Testis (tissue), 3 donors: ENCODE measurements around the gene ZNF367. TPM values are rescaled to one million over a fixed set of nuclear protein-coding genes. Genes with fewer than 3 reads are reported as not detected.

Experiments used
- DNase-seq: peaks from one replicate; pipeline ENCODE4 v3.0.0-alpha.2; 2019
- H3K27ac ChIP-seq, 2 donors: fragments of 200-600 bp; sonication (generic); one replicate each; pipeline ENCODE4 v1.5.1; 2019
- H3K27me3 ChIP-seq: fragments of 200-600 bp; sonication (generic); one replicate; pipeline ENCODE4 v1.5.1; 2019
- H3K36me3 ChIP-seq: fragments of 200-600 bp; sonication (generic); one replicate; pipeline ENCODE4 v1.5.1; 2017; ENCODE audit warnings: low read depth; ENCODE audit errors: missing control alignments
- H3K4me1 ChIP-seq: fragments of 200-600 bp; sonication (generic); one replicate; pipeline ENCODE4 v1.5.1; 2019
- H3K4me3 ChIP-seq, 2 donors: fragments of 200-600 bp; sonication (generic); one replicate each; pipeline ENCODE4 v1.5.1; 2017 to 2019
- H3K9me3 ChIP-seq: fragments of 200-600 bp; sonication (generic); one replicate; pipeline ENCODE4 v1.5.1; 2017
- POLR2A ChIP-seq: fragments of 450-650 bp; IDR thresholded peaks from one replicate; pipeline ENCODE4 v1.6.1; 2017; ENCODE audit warnings: antibody characterized with exemption, mild to moderate bottlenecking, moderate library complexity
- WGBS, 2 donors: methylation state at CpG; one replicate each; pipeline ENCODE4 v1.1.5; 2018; 5-methylcytosine and 5-hydroxymethylcytosine counted together
- intact Hi-C: fragments of 100-400 bp; cut with DNase I; formaldehyde crosslinking; loops from one replicate; pipeline ENCODE4 v1.15.1; 2023; ENCODE audit warnings: low total_unique reads
- polyA plus RNA-seq: library from polyadenylated mRNA; stranded (reverse); fragments of 350-450 nt; fragmentation: Illumina TruSeq; extraction: RNeasy Lipid Tissue Mini Kit (QIAGEN cat#74804); gene quantifications from one replicate; pipeline ENCODE4 v1.2.3, GENCODE V29; 2014; ENCODE audit warnings: low read depth, low replicate concordance; ENCODE audit not compliant: insufficient read depth
- total RNA-seq, 2 donors: library from RNA; depleted of rRNA; stranded (reverse); fragments of >200 nt; gene quantifications; one replicate each; pipeline ENCODE4 v1.2.3, GENCODE V29; 2016
- TF ChIP-seq, protein P1 (sequence below), 3 experiments: fragments of 450-650 bp in 2 of 3; fragments of 200-600 bp in 1 of 3; sonication (generic) in 1 of 3; IDR thresholded peaks; one replicate each; pipeline ENCODE4 v1.5.1; 2016 to 2019; ENCODE audit warnings: antibody characterized with exemption in 3 of 3, mild to moderate bottlenecking in 2 of 3, moderate library complexity in 1 of 3

ZNF367 gene
- total and polyA plus RNA-seq, 3 donors from 2014 or later, result 6.9 to 11.3 (median 10.6) TPM

- intact Hi-C loops, result no loop called here
- Histone ChIP-seq H3K36me3 (no peaks in the 10 kb centered on the region), H3K27ac (peak within 1 kb of the TSS; percentile 73 to 93), H3K9me3 (no peaks in the 10 kb centered on the region), H3K4me1 (no peaks in the 10 kb centered on the region), H3K4me3 (peak within 1 kb of the TSS; percentile 76 to 81), H3K27me3 (no peaks in the 10 kb centered on the region)
- WGBS, 2 donors, result 0% methylated on average over 31 to 80 of the region's 108 CpGs
- TF ChIP-seq, protein P1, sequence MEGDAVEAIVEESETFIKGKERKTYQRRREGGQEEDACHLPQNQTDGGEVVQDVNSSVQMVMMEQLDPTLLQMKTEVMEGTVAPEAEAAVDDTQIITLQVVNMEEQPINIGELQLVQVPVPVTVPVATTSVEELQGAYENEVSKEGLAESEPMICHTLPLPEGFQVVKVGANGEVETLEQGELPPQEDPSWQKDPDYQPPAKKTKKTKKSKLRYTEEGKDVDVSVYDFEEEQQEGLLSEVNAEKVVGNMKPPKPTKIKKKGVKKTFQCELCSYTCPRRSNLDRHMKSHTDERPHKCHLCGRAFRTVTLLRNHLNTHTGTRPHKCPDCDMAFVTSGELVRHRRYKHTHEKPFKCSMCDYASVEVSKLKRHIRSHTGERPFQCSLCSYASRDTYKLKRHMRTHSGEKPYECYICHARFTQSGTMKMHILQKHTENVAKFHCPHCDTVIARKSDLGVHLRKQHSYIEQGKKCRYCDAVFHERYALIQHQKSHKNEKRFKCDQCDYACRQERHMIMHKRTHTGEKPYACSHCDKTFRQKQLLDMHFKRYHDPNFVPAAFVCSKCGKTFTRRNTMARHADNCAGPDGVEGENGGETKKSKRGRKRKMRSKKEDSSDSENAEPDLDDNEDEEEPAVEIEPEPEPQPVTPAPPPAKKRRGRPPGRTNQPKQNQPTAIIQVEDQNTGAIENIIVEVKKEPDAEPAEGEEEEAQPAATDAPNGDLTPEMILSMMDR (IDR thresholded peaks at IDR 0.05), result peak in 1 of 3 experiments; percentile 7
- TF ChIP-seq POLR2A, result peak; percentile 90
- peak; percentile 98 for DNase-seq
Observed at GRCh38 chr9:96449845-96450612, 31.9 kb upstream of the ZNF367 start, which contains the start of gene HABP4. Gene HABP4, plus strand, starts transcription at chr9:96450169. Its CDS starts 111 bp downstream, at chr9:96450280.

- no peak for DNase-seq
- Histone ChIP-seq H3K9me3 (no peaks in the 10 kb centered on the region), H3K27me3 (no peaks in the 10 kb centered on the region), H3K4me1 (no peaks in the 10 kb centered on the region), H3K36me3 (no peaks in the 10 kb centered on the region), H3K4me3 (peak overlapping the region; percentile 76 to 81), H3K27ac (peak overlapping the region in 1 of 2 donors; percentile 61)
- TF ChIP-seq, protein P1 (IDR thresholded peaks at IDR 0.05), result no peak
- no peak for TF ChIP-seq POLR2A
- WGBS, 2 donors, result 2 to 3% methylated on average over 7 of the region's 7 CpGs
- intact Hi-C loops, result no loop called here
Observed at GRCh38 chr9:96449523-96449844, 31.3 kb upstream of the ZNF367 start.

- Histone ChIP-seq H3K36me3 (no peaks in the 10 kb centered on the region), H3K4me3 (no peak overlapping the region), H3K4me1 (no peaks in the 10 kb centered on the region), H3K9me3 (no peaks in the 10 kb centered on the region), H3K27me3 (no peaks in the 10 kb centered on the region), H3K27ac (no peak overlapping the region)
- intact Hi-C loops, result no loop called here
- no peak for DNase-seq
- WGBS, 2 donors, result 61 to 75% methylated on average over 11 of the region's 11 CpGs
- TF ChIP-seq, protein P1 (IDR thresholded peaks at IDR 0.05), result no peak
Observed at GRCh38 chr9:96448546-96449170, 30.5 kb upstream of the ZNF367 start.

DNA sequence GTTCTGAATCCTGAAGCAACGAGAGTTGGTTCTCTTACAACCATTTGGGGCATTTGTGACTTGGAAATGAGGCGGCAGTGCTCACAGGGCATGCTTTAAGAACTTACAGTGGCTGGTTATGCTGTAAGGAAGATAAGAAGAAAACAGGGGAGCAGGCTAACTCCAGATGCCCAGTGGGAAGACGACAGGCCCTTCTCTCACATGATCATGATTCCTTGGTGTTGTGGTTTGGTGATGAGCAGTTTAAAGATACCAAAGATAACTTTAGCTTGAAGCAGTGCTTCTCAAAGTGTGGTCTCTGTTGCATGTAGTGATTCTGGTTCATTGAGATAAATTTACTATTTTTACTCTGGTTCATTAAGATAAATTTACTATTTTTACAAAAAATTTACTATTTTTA, 29.2 kb upstream of the ZNF367 start:
- intact Hi-C loops, result no loop called here
- no peaks in the 10 kb centered on the region for H3K4me1 ChIP-seq
- H3K36me3 ChIP-seq, result no peaks in the 10 kb centered on the region
- WGBS, 2 donors, result 87 to 88% methylated on average over 3 of the region's 3 CpGs
- H3K4me3 ChIP-seq, result no peak overlapping the region
- DNase-seq, result no peak
- H3K27ac ChIP-seq, result no peak overlapping the region
- H3K27me3 ChIP-seq, result no peaks in the 10 kb centered on the region
- H3K9me3 ChIP-seq, result no peaks in the 10 kb centered on the region
- TF ChIP-seq POLR2A, result no peak
- TF ChIP-seq, protein P1 (IDR thresholded peaks at IDR 0.05), result no peak
